Tongue (tissue), 2 donors: ENCODE measurements around the gene SPPL3. TPM values are rescaled to one million over a fixed set of nuclear protein-coding genes. Genes with fewer than 3 reads are reported as not detected.

Source experiments
- DNase-seq: peaks from one replicate; pipeline ENCODE4 v3.0.0-alpha.2; 2015
- total RNA-seq: library from RNA; depleted of rRNA; stranded (reverse); fragments of >200 nt; gene quantifications from one replicate; pipeline ENCODE4 v1.2.3, GENCODE V29; 2014

The SPPL3 gene
- total RNA-seq, 1 donor from 2014 or later: 15.9 TPM

GRCh38 chr12:120775862-120776552 lies 128.2 kb downstream of the SPPL3 start:
- DNase-seq: no peak

DNA sequence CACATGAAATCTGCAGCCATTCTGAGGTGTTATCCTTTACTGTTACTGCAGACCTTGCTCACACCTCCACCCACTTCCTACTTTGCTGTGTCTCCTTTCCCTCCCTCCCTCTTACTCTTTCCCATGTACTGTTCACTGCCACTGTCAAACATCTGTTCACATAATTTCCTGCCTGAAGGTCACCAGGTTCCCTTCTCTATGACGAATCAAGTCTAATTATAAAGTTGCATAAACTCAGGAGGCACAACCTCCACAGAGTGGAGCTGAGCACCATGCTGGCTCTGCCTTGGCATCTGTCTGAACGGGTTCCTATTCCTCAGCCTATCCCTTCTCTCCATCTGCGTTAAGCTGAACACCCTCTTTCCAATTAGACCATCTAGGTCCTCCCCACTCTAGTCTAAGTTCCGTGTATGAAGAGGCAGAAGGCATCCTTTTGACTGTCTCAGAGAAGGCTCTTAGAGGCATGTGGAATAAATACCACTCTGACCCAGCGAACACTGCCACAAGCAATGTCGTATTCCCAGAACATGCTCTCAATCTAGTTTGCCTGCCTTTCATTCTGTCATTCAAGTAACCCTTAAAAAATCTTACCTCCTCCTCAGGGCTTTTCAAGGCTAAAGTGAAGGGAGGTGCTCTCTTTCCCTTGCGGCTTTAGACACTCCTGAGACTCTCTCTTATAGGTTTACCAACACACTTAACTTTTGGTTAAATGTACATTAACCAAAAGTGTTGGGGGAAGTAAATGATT lies 129.8 kb downstream of the SPPL3 start:
- DNase-seq: no peak

DNA sequence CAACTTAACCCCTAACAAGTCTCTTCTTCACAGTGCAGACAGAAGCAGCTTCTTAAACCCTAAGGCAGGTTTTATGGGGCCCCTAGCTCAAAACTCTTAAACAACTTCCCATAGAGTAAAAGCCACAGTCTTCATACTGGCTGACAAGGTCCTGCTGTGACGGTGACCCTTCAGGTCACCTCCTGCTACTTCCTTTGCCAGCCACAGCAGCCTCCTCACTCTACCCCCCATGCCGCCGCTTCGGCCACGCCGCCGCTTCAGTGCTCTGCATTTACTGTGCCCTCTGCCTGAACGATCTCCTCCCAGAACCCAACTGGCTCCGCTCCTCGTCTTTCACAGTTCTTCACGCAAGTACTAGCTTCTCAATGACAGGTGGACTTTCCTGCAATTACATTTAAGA lies 133.1 kb downstream of the SPPL3 start:
- DNase-seq: no peak

GRCh38 chr12:120767071-120768024 lies 136.8 kb downstream of the SPPL3 start:
- DNase-seq: peak; percentile 12

- DNase-seq: no peak
These were observed 137.6 kb downstream of the SPPL3 start for GRCh38 chr12:120766566-120766965.

DNA sequence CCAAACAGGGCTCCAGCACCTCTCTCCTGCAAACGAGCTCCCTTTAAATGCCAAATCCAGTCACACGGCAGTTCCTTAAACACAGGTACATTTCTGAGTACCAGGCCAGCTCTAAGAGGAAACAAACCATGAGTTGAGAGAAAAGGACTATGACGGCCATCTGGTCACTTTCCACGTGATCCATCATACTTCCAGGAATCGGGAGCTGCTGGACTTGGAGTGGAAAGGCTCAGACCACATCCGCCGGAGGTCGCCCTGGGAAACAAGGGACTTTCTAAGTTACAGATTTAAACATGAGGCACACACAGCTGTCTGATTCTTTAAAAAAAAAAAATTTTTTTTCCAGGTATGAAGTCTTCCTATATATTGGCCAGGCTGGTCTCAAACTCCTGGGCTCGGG lies 139.3 kb downstream of the SPPL3 start:
- no peak for DNase-seq

DNA sequence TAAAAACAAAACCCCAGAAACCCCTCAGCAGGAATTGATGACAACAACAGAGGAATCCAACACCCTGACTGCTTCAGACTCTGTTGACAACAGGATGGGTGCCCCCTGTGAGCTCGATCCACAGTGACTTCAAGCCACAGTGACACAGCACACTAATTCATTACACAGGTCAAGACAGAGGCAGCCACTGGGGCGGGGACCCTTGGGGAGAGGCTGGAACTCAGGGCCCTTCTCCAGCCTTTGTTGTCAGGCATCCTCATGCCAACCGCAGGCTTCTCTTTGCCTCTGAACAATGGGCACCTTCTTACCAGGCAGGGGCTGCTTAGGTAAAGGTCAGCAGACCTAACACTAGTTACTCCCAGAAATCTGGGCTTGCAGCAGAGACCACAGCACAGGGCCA lies 140.9 kb downstream of the SPPL3 start:
- no peak for DNase-seq

GRCh38 chr12:120762086-120762485 lies 142.1 kb downstream of the SPPL3 start:
- peak; percentile 52 for DNase-seq

DNA sequence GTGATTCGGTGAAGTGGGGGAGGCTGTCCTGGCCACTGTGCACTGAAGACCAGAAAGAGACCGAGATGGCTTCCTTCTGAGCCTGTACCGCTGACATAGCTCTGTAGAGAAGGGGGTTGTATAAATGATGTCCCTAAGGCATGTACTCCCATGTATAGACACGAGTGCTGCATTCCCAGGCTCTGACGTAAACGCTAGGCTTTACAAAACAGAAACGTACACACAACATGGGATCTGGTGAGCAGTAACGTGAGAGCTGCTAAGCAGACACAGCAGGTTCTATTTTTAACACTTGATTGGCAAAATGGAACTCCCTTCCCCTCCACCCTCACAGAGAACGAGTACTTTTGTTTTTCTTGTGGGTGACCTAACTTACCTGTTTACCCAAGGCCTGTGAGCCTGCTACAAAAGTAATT lies 142.6 kb downstream of the SPPL3 start:
- peak; percentile 95 for DNase-seq

GRCh38 chr12:120760349-120761254 lies 143.6 kb downstream of the SPPL3 start:
- DNase-seq: peak; percentile 45

- DNase-seq: peak; percentile 25
These were observed 144.4 kb downstream of the SPPL3 start for GRCh38 chr12:120759591-120760348.

- DNase-seq: no peak
These were observed 145.2 kb downstream of the SPPL3 start for GRCh38 chr12:120758798-120759590.

- no peak for DNase-seq
These were observed 146.2 kb downstream of the SPPL3 start for GRCh38 chr12:120757949-120758348.

DNA sequence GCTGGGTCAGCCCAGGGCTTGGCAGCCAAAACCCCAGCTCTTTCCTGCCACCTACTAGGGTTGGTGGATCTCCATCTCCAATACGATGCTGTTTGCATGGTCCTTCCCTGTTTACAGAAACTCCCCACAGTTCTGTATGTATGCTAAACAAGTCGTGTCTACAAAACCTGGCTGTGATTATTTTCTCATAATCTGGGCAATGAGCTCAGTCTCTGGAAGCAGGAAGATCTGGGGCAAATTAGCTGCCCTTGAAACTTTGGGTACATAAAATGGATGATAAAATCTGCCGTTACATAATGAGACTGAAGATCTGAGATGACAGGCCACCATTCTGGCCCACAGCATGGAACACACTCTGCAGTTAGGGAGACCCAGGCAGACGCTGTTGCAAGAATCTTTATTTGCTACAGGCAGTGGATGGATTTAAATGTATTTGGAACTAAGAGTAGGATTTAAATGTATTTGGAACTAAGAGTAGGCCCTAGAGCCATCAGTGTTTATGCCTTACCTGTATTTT lies 146.9 kb downstream of the SPPL3 start:
- no peak for DNase-seq

DNA sequence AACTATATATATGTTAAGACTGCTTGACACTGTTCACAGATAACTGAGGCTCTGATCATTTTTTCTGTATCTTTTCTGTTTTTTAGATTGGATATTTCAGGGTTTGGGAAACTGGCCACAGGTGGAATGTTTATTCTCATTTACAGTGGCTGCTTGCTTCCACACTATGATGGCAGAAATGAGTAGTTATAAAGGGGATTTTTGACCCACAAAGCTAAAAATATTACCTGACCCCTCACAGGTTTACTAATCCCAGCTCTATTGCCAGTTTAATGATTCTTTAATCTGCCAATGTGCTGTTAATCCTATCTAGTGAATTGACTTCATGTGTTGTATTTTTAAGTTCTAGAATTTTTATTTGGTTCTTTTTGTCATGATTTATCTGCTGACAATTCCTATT lies 148.9 kb downstream of the SPPL3 start:
- no peak for DNase-seq

DNA sequence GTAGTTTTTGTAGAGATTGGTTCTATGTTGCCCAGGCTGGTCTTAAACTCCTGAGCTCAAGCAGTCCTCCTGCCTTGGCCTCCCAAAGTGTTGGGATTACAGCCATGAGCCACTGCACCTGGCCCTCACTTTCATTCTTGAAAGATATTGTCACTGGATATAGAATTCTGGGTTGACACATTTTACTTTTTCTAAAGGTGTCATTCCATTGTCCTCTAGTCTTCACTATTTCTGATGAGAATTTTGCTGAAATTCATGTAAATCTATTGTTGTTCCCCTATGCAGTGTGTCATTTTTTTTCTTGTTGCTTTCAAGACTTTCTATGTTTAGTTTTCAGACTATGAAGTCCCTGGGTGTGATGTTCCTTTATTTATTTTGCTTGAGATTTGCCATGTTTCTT lies 149.4 kb downstream of the SPPL3 start:
- no peak for DNase-seq

GRCh38 chr12:120751389-120751788 lies 152.8 kb downstream of the SPPL3 start:
- DNase-seq: no peak

DNA sequence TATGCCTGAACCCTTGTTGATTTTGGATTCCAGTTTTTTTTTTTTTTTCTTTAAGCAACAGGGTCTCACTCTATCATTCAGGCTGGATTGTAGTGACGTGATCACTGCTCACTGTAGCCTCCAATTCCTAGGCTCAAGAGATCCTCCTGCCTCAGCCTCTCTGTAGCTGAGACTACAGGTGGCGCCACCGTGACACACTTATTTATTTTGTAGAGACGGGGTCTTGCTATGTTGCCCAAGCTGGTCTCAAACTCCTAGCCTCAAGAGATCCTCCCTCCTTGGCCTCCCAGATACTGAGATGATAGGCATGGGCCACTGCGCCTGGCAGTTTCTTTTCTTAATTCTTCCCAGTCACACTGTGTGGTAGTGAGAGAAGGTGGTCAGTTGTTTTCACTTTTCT lies 153.4 kb downstream of the SPPL3 start:
- no peak for DNase-seq

DNA sequence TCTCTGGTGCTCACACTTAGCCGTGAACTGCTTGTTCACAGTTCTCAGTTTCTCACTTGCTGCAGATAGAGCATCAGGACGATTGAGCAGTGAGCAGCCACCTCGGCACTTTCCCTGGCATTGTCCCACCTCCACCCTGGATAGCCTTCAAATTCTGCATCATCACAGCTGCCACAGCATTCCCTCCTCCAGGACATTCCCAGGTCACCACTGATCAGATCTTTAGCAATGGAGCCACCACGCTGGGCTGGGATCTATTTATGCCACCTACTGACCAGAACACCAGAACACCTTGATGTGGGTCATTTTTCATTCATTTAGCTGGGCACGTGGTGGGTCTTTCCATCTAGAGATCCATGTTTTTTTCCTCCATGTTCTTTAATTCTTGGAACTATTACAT lies 154.9 kb downstream of the SPPL3 start:
- no peak for DNase-seq

DNA sequence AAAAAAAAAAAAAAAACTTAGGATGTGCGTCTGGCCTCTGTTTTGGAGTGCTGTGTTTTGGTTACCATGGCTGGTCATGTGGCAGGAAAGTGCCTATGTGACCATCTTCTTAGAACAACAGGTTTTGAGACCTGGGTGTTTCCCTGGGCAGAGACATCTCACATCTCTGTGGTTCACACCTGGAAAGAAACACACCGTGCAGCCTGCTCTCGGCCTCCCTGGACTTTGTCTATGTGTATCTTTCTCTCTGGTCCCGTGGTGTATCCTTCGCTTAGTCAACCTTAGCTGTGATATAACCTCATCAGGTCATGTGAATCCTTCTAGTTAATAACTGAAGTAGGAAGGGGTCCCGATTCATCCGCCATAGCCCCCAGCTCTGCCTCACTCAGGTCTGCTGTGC lies 155.9 kb downstream of the SPPL3 start:
- no peak for DNase-seq
